Activated B cell treated with CpG ODN at 0.5 μM for 24 hours (primary cell): ENCODE measurements around the gene ARFGEF2. TPM values are rescaled to one million over a fixed set of nuclear protein-coding genes. Genes with fewer than 3 reads are reported as not detected.
"Not testable (repeated sequence)": the region's sequence is repeated elsewhere in the genome, so short reads cannot be mapped to it uniquely, and the experiment has no call there.

ENCODE experiments used
- ATAC-seq: fragments of 200-7000 bp; cut with Tn5 transposase; one replicate; pipeline ENCODE4 v1.10.0; 2021; ENCODE audit warnings: low read depth, mild to moderate bottlenecking, moderate library complexity
- CTCF ChIA-PET: fragments of 350-600 bp; sonication (Branson Sonifier 250); formaldehyde crosslinking; loops from one replicate; lab custom pipeline; 2021; ENCODE audit warnings: antibody characterized with exemption; lab: Charles Lee
- POLR2A ChIA-PET: fragments of 350-600 bp; sonication (Branson Sonifier 250); formaldehyde crosslinking; loops from one replicate; lab custom pipeline; 2021; ENCODE audit warnings: antibody characterized with exemption; lab: Charles Lee
- DNase-seq: peaks from one replicate; pipeline ENCODE4 v3.0.0; 2022
- H3K27ac Mint-ChIP-seq: one replicate; pipeline ENCODE4 v1.8.0; 2020; ENCODE audit warnings: mixed read lengths
- H3K27me3 Mint-ChIP-seq: one replicate; pipeline ENCODE4 v1.8.0; 2021; ENCODE audit warnings: mixed read lengths
- H3K36me3 Mint-ChIP-seq: one replicate; pipeline ENCODE4 v1.8.0; 2021; ENCODE audit warnings: low read depth, mixed read lengths
- H3K4me1 Mint-ChIP-seq: one replicate; pipeline ENCODE4 v1.8.0; 2021; ENCODE audit warnings: mixed read lengths
- H3K4me3 Mint-ChIP-seq: one replicate; pipeline ENCODE4 v1.8.0; 2020; ENCODE audit warnings: mild to moderate bottlenecking, mixed read lengths
- H3K9me3 Mint-ChIP-seq: one replicate; pipeline ENCODE4 v1.8.0; 2020; ENCODE audit warnings: mixed read lengths
- CTCF ChIP-seq: fragments of 200-600 bp; IDR thresholded peaks from one replicate; pipeline ENCODE4 v1.8.0; 2022; ENCODE audit warnings: antibody characterized with exemption, mild to moderate bottlenecking
- intact Hi-C: fragments of 100-400 bp; cut with micrococcal nuclease; formaldehyde crosslinking; loops from one replicate; pipeline ENCODE4 v1.15.1; 2024
- total RNA-seq: library from RNA; stranded (reverse); gene quantifications from 2 replicates; pipeline ENCODE4 v1.2.3, GENCODE V29; 2022

ARFGEF2 gene
- total RNA-seq, 1 donor from 2014 or later: 39.0 TPM

- DNase-seq: no peak
- Mint-ChIP-seq H3K36me3 (no peaks in the 10 kb centered on the region), H3K4me3 (no peak overlapping the region), H3K27me3 (no peaks in the 10 kb centered on the region), H3K9me3 (no peaks in the 10 kb centered on the region), H3K4me1 (peaks cover 15% of the 10 kb centered on the region), H3K27ac (no peak overlapping the region)
- no peak for ATAC-seq
- POLR2A ChIA-PET: interaction anchor here (0.6 kb wide), 1 partner anchor 12 kb away, joined by 4 read pairs; no protein-coding TSS in a partner anchor
- intact Hi-C loops: no loop called here
- CTCF ChIA-PET: no interaction called here
- no peak for TF ChIP-seq CTCF
Measured at GRCh38 chr20:48885237-48885636, 36.3 kb upstream of the ARFGEF2 start.

GRCh38 chr20:48886194-48886593 is 35.3 kb upstream of the ARFGEF2 start:
- Mint-ChIP-seq H3K27me3 (no peaks in the 10 kb centered on the region), H3K27ac (no peak overlapping the region), H3K9me3 (no peaks in the 10 kb centered on the region), H3K36me3 (no peaks in the 10 kb centered on the region), H3K4me3 (no peak overlapping the region), H3K4me1 (peaks cover 18% of the 10 kb centered on the region)
- intact Hi-C loops: no loop called here
- no peak for TF ChIP-seq CTCF
- ATAC-seq: no peak
- POLR2A ChIA-PET: interaction anchor here (0.6 to 1.2 kb wide), 2 partner anchors 38 to 58 kb away, joined by 3 read pairs; partner anchors contain the start of gene PREX1
- no peak for DNase-seq
- CTCF ChIA-PET: interaction anchor here (1.5 kb wide), 1 partner anchor 228 kb away, joined by 4 read pairs; no protein-coding TSS in a partner anchor

GRCh38 chr20:48886811-48887210 is 34.7 kb upstream of the ARFGEF2 start:
- ChIA-PET CTCF (interaction anchor here (1.5 kb wide), 1 partner anchor 229 kb away, joined by 4 read pairs; no protein-coding TSS in a partner anchor), POLR2A (interaction anchor here (1.2 kb wide), 1 partner anchor 59 kb away, joined by 3 read pairs; the partner anchor contains the start of gene PREX1)
- ATAC-seq (no peak), DNase-seq (no peak)
- Mint-ChIP-seq H3K4me1 (peaks cover 18% of the 10 kb centered on the region), H3K36me3 (no peaks in the 10 kb centered on the region), H3K27ac (no peak overlapping the region), H3K9me3 (no peaks in the 10 kb centered on the region), H3K4me3 (no peak overlapping the region), H3K27me3 (no peaks in the 10 kb centered on the region)
- intact Hi-C loops: no loop called here
- TF ChIP-seq CTCF: no peak

- H3K27ac Mint-ChIP-seq, H3K9me3 Mint-ChIP-seq: not testable (repeated sequence)
- POLR2A ChIA-PET: interaction anchor here (0.7 kb wide), 1 partner anchor 183 kb away, joined by 7 read pairs; no protein-coding TSS in a partner anchor
Measured at GRCh38 chr20:48888517-48888916, 33.0 kb upstream of the ARFGEF2 start.

GRCh38 chr20:48889140-48889790 is 32.2 kb upstream of the ARFGEF2 start:
- Mint-ChIP-seq H3K27ac (no peak overlapping the region), H3K27me3 (no peaks in the 10 kb centered on the region), H3K4me3 (no peak overlapping the region), H3K9me3 (no peaks in the 10 kb centered on the region), H3K36me3 (no peaks in the 10 kb centered on the region), H3K4me1 (peaks cover 20% of the 10 kb centered on the region)
- intact Hi-C loops: no loop called here
- ChIA-PET POLR2A (interaction anchor here (0.7 kb wide), 1 partner anchor 184 kb away, joined by 7 read pairs; no protein-coding TSS in a partner anchor), CTCF (no interaction called here)
- TF ChIP-seq CTCF: no peak
- ATAC-seq: no peak
- no peak for DNase-seq

More at GRCh38 chr20:48888517-48888916, 33.0 kb upstream of the ARFGEF2 start:
- H3K4me3 Mint-ChIP-seq, ATAC-seq, CTCF ChIA-PET, DNase-seq, H3K27me3 Mint-ChIP-seq, H3K36me3 Mint-ChIP-seq, intact Hi-C loops: not testable (repeated sequence)
- peaks cover 20% of the 10 kb centered on the region for H3K4me1 Mint-ChIP-seq
